ENCODE results near the gene KCNG3. TPM values are rescaled to one million over a fixed set of nuclear protein-coding genes. Genes with fewer than 3 reads are reported as not detected.
"Not testable (repeated sequence)": the region's sequence is repeated elsewhere in the genome, so short reads cannot be mapped to it uniquely, and the experiment has no call there.

The KCNG3 gene
- total RNA-seq, 1 donor from 2014 or later = 0.15 TPM

DNA sequence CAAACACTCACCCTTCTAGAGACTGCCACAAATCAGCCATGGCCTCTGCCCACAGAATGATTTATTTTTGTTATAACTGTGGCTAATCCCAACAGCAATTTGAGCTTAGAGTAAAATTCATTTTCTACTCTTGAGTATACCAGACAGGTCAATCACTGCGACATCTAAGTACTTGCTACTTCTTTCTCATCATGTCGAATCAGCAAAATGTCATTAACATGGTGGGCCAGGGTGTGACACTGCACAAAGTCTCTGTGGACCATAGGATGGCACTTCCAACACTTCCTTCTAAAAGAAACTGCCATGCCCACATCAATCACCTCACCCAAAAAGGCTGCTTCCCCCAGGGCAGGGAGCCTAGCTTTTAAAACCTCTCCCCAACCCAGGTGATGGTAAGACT is 64.4 kb downstream of the KCNG3 start:
- no peak for DNase-seq (ENCODE audit: low read depth)

DNA sequence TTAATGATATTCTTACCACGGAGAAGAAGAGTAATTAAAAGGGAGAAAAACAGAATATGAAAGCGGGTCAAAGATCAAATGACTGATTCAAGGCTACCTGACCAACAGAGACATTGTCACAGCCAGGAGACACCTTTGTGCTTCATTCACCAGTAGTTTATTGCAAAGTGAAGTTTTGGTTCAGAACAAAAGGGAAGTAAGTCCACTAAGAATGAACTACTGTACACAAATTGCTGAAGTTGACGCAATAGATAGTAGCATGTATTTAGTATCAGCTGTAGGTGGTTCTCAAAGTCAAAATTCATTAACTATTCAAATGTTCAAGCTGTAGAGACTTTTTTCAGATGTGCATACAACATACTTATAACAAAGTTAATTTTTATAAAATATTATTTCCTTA is 68.1 kb downstream of the KCNG3 start:
- no peak for DNase-seq (ENCODE audit: low read depth)

DNA sequence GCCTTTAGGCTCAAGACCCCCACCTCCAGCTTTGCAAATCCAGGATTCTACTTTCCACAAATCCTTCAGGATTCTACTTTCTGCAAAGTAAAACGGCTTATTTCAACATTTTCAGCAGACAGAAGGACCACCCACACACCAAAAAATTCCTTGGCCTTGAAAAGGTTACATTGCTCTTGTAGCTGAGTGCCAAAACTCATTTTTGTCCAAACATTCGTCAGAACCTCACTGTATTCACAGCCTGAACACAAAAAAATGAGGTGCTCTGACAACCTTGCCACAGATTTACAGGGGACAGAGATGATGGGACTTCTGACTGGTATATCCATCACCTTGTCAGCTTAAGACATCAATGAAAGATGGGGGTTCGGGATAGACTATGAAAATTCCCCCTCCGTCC is 69.7 kb downstream of the KCNG3 start:
- DNase-seq (ENCODE audit: low read depth) = no peak

DNA sequence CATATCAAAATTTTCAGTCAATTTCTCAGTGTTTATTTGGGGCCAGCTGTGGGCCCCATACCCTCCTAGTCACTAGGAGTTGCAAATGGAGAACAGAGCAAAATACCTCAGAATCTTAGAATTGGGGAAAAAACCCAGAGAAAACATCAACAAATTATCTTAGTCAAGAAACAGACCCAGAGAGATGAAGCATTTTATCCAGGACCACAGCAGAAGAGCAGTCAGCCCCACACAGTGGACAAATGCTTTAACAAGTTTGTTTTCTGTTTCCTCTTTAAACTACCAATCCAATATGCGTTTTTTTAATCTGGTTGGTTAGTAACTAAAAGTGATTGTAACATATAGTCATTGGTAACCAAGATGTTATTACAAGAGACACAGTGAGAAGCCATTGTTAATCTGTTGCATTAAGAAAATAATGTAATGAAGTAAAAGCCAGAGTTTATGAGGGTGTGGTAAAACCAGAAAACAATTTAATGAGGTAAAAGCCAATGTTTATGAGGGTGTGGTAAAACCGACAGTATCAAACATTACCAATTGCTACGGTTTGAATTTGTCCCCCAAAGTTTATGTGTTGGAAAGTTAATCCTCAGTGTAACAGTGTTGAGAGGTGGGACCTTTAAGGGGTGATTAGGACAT is 72.1 kb downstream of the KCNG3 start:
- DNase-seq (ENCODE audit: low read depth) = peak; percentile 33

DNA sequence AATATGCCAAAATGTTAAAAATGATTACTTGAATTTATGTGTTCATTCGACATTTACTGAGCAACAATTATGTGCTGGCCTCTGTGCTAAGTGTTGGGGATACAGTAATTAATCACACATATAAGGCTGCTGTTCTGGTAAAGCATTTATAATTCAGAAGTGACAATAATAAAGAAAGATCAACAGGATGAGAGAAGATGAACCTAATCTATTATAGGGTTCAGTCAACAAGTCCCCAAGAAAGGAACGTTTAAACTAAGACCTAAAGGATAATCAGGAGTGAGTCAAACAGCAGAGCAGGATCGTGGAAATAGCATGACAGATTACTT is 72.7 kb downstream of the KCNG3 start:
- DNase-seq (ENCODE audit: low read depth) = no peak

DNA sequence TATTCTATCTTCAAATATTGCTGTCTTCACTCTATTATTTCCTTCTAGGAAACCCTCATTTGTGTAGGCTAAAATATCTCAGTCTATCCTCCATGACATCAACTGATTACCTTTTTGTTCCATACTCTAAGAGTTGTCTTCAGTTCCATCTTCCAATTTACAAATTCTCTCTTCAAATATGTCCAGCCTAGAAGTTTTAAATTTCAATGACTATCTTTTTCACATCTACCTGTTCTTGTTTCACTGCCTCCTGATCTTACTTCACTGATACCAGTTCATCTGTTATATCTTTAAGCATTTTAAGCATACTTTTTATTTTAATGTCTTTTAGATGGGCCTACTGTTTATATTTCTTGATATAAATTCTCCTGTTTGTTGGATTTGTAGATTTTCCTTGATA is 79.1 kb downstream of the KCNG3 start:
- no peak for DNase-seq (ENCODE audit: low read depth)

DNA sequence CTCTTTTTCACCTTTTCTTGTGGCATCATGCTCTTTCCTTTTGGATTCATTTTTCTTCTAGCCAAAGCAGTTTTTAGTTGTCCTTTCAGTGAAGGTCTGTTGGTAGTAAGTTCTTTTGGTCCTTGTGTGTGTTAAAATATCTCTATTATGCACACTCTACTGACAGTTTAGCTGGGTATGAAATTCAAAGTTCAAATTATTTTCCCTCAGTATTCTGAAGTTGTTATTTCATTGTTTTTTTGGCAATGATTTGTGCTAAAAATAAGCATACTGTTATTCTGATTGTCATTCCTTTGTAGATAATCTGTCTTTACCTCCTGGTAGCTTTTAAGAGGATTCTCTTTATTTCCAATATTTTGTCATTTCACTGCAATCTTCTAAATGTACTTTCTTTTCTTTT is 79.6 kb downstream of the KCNG3 start:
- no peak for DNase-seq (ENCODE audit: low read depth)

DNA sequence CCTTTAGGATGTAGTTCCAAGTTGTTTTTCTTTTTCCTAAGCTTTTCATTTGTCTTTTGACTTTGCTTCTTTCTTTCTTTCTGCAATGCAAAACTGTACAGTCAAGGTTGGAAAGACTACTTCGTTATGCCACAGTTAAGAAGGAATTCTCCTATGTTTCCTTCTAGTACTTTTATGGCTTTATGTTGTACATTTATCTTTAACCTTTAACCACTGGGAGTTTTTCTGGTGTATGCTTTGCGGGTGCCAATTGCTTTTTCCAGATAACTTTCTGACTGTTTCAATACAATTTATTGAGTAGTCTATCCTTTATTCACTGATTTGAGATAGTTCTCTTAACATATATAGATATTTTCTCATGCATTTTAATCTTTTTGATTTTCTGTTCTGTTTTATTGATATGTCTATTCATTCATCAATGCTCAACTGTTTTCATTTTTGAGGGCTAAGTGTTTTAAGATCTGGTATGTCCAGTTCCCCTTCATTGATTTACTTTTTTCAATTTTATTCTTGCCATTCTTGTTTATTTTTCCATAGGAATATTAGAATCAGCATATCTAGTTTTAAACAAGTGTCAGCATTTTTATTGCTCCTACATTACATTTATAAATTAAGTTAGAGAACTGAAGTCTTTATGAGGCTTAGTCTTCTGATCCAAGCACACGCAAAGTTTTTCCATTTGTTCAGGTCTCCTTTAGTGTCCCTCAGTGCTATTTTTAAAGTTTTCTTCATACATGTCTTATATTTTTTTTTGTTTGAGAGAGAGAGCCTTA is 82.9 kb downstream of the KCNG3 start:
- no peak for DNase-seq (ENCODE audit: low read depth)

DNA sequence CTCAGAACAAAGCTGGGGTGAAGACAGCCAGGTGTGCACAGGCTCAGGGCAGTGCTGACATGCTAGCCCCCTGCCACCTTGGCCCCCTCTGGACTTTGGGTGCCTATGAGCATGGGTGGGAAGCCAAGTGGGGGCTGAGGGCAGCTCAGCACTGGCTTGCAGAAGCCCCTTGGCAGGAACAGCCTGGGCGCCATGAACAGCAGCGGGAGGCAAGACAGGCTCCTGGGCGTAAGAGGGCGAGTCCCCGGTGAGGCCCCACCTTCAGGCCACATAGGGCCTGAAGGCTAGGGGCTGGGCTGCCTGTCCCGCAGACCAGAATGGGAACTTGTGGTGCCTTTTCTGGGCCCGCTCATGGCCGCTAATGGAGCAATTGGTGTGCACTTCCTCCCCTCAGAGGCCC is 85.8 kb downstream of the KCNG3 start:
- DNase-seq (ENCODE audit: low read depth) = no peak

DNA sequence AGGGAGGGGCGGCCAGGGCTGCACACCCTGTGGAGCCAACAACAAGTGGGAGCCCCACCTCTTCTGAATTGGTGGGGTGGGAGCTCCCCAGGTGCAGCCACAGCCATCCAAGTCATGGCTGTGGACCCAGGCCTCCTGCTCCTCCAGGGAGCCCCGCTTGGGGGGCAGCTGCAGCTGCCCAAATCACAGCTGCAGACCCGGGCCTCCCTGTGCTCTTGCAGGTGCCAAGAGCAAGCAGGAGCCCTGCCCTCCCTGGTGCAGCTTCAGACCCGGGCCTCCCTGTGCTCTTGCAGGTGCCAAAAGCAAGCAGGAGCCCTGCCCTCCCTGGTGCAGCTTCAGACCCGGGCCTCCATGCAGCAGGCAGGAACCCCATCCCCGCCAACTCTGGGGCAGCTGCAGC is 86.3 kb downstream of the KCNG3 start:
- no peak for DNase-seq (ENCODE audit: low read depth)

DNA sequence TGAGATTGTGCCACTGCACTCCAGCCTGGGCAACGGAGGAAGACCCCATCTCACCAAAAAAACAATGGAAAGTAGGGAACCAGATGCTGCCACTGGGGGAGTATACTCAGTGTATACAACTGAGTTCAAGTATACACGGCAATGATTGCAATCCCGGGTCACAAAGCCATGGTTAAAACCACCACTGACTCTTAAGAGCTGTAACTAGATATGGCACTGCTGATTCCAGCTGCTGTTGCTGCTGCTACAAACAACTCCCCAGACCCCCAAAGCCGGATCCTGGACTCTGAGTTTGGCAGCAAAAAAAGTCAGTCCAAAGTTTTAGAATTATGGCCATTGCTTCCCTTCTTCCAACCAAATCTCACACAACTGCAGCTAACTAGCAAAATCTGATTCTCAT is 89.1 kb downstream of the KCNG3 start:
- DNase-seq (ENCODE audit: low read depth) = no peak

DNA sequence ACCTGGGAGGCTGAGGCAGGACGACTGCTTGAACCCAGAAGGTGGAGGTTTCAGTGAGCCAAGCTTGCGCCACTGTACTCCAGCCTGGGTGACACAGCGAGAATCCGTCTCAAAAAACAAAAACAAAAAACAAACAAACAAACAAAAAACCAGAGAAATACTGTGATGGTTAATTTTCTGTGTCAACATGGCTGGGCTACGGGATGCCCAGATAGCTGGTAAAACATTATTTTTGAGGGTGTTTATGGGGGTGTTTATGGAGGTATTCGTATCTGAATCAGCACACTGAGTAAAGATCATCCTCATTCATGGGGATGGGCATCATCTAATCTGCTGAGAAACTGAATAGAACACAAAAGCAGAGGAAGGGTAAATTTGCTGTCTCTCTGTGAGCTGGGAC is 92.0 kb downstream of the KCNG3 start:
- DNase-seq (ENCODE audit: low read depth) = no peak

DNA sequence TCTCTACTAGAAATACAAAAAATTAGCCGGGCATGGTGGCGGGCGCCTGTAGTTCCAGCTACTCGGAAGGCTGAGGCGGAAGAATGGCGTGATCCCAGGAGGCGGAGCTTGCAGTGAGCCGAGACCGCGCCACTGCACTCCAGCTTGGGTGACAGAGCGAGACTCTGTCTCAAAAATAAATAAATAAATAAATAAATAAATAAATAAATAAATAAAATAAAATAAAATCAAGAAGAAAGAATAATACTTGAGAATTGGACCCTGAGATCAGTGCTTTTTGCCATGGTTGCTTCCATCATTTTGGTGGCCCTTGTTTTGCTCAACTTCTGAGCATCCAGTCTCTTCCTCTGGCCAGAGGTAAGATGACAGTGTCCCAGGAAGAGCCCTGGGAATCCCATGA is 95.7 kb downstream of the KCNG3 start:
- DNase-seq (ENCODE audit: low read depth) = not testable (repeated sequence)

DNA sequence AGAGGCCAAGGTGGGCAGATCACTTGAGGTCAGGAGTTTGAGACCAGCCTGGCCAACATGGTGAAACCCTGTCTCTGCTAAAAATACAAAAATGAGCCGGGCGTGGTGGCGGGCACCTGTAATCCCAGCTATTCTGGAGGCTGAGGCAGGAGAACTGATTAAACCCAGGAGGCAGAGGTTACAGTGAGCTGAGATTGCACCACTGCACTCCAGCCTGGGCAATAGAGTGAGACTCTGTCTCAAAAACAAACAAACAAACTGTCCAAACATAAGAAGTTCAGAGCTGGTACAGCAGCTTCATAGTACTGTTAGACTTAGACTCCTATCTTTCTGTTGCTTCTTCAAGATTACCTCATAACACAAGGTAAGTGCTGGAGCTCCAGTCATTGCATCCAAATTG is 100.5 kb downstream of the KCNG3 start:
- DNase-seq (ENCODE audit: low read depth) = not testable (repeated sequence)

DNA sequence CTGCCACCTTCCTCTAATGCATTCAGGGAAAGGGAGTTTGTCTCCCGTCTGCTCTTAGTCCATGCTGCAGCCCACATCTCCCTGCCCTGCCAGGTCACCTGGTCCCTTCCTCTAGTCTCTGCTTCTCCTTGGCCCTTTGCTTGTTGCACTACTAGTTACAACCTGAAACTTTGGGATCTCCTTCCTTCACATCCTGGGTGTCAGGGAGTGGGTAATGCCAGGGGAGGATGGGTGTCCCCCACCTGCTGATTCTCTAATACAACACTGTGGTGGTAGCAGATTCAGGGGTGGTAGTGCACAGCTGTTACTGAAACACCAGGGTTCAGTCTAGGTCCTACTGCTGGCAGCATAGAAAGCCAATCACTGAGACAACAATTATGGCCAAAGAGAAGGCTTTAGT is 101.6 kb downstream of the KCNG3 start:
- no peak for DNase-seq (ENCODE audit: low read depth)

Other genes starting within 250 kb of the KCNG3 start
- 137 and 338 TPM in 2 replicates for gene COX7A2L, start 132.8 kb downstream of the KCNG3 start, total RNA-seq
- gene MTA3, start 74.7 kb upstream of the KCNG3 start, total RNA-seq = 28.0 and 47.6 TPM in 2 replicates